ENCODE measurements around the gene FOXL2. TPM values are rescaled to one million over a fixed set of nuclear protein-coding genes. Genes with fewer than 3 reads are reported as not detected.

FOXL2 gene
- total and polyA plus RNA-seq, 10 of the 15 experiments (the other 5 are each of a cell fraction or from before 2014, with no cell fraction given): not detected

GRCh38 chr3:138936741-138937689 is 9.9 kb downstream of the FOXL2 start:
- no peaks in the 10 kb centered on the region for H3K4me1 ChIP-seq (ENCODE audit: control insufficient read depth, insufficient read depth, low read length)
- 38% methylated on average over 45 of the region's 45 CpGs for WGBS (ENCODE audit: insufficient coverage, insufficient replicate concordance, low lambda C conversion rate, missing lambda C conversion rate)
- FAIRE-seq (no peak), DNase-seq (ENCODE audit: low read depth, low spot score) (no peak), ATAC-seq (no peak)
- intact Hi-C loops (cut with micrococcal nuclease; ENCODE audit: unreplicated experiment): loop anchor here (1.0 kb wide), 1 partner anchor 392 kb away; no protein-coding TSS in a partner anchor
- ChIA-PET POLR2A (no interaction called here), CTCF (interaction anchor here (0.9 to 3.0 kb wide), 17 partner anchors 7 to 460 kb away, joined by 3 to 38 read pairs (median 5); no protein-coding TSS in a partner anchor), RAD21 (ENCODE audit: unreplicated experiment) (interaction anchor here (1.1 to 1.3 kb wide), 3 partner anchors 85 to 393 kb away, joined by 3 to 5 read pairs (median 4); no protein-coding TSS in a partner anchor), SMC1A (ENCODE audit: uncharacterized antibody, unreplicated experiment) (interaction anchor here (1.0 kb wide), 2 partner anchors 266 to 352 kb away, joined by 3 to 4 read pairs; no protein-coding TSS in a partner anchor)
- no TSS peak for BruUV-seq (replicated peaks)
- no peak overlapping the region for H3K4me3 ChIP-seq
- no peak overlapping the region for H3K4me2 ChIP-seq (ENCODE audit: control insufficient read depth, insufficient read depth)
- H3K27me3 ChIP-seq (replicated peaks in 1 of 2; ENCODE audit: control insufficient read depth in 2 of 2, insufficient read depth in 2 of 2, low read length in 1 of 2): peaks cover 27 to 50% of the 10 kb centered on the region in 2 experiments
- in situ Hi-C loops (cut with MboI): loop anchor here (5.0 to 25.0 kb wide), 3 partner anchors 378 to 1175 kb away; partner anchors contain the start of gene SOX14
- no peak overlapping the region for H3K9ac ChIP-seq (ENCODE audit: control insufficient read depth, insufficient read depth, low read length)
- TF ChIP-seq EZH2 (IDR thresholded peaks at IDR 0.05; ENCODE audit: borderline replicate concordance, control insufficient read depth, low read depth, low read length): no peak
- no peaks in the 10 kb centered on the region; the same call in 2 of the 3 replicates for H3K9me3 ChIP-seq (replicated peaks; ENCODE audit: control insufficient read depth, insufficient read depth, low read length)
- no peak overlapping the region for H3K27ac ChIP-seq (ENCODE audit: control insufficient read depth, insufficient read depth)
- no peaks in the 10 kb centered on the region for H4K20me1 ChIP-seq (ENCODE audit: control insufficient read depth, insufficient read depth)
- H2AFZ ChIP-seq (ENCODE audit: control insufficient read depth, low read depth, low read length): no peak overlapping the region
- no peaks in the 10 kb centered on the region for H3K36me3 ChIP-seq (ENCODE audit: control insufficient read depth in 2 of 2, insufficient read depth in 2 of 2, low read length in 1 of 2)
- no peaks in the 10 kb centered on the region for H3K79me2 ChIP-seq (ENCODE audit: control insufficient read depth, insufficient read depth, low read length)
